ENCODE measurements around the gene IL15. TPM values are rescaled to one million over a fixed set of nuclear protein-coding genes. Genes with fewer than 3 reads are reported as not detected.

The IL15 gene
- total RNA-seq, 1 experiment from 2014 or later, result 7.1 TPM

GRCh38 chr4:141757287-141757686 lies 120.9 kb downstream of the IL15 start:
- no peaks in the 10 kb centered on the region for H3K36me3 ChIP-seq (ENCODE audit: low read depth, low read length)
- intact Hi-C loops (cut with micrococcal nuclease), result no loop called here
- no peak overlapping the region for H3K4me2 ChIP-seq (ENCODE audit: low read length)
- CTCF ChIA-PET, result no interaction called here
- H3K9ac ChIP-seq (ENCODE audit: low read length), result no peak overlapping the region
- TF ChIP-seq EZH2 (IDR thresholded peaks at IDR 0.05; ENCODE audit: low read length, unreplicated experiment), result no peak
- no peak for TF ChIP-seq EZH2phosphoT487 (IDR thresholded peaks at IDR 0.05; ENCODE audit: borderline replicate concordance, low read length)
- TF ChIP-seq, protein P1, sequence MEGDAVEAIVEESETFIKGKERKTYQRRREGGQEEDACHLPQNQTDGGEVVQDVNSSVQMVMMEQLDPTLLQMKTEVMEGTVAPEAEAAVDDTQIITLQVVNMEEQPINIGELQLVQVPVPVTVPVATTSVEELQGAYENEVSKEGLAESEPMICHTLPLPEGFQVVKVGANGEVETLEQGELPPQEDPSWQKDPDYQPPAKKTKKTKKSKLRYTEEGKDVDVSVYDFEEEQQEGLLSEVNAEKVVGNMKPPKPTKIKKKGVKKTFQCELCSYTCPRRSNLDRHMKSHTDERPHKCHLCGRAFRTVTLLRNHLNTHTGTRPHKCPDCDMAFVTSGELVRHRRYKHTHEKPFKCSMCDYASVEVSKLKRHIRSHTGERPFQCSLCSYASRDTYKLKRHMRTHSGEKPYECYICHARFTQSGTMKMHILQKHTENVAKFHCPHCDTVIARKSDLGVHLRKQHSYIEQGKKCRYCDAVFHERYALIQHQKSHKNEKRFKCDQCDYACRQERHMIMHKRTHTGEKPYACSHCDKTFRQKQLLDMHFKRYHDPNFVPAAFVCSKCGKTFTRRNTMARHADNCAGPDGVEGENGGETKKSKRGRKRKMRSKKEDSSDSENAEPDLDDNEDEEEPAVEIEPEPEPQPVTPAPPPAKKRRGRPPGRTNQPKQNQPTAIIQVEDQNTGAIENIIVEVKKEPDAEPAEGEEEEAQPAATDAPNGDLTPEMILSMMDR (conservative IDR thresholded peaks at IDR 0.05; ENCODE audit: low read depth, low read length), result no peak
- no peak overlapping the region for H3K27ac ChIP-seq (ENCODE audit: low read length)
- H3K27me3 ChIP-seq (ENCODE audit: low read length), result no peaks in the 10 kb centered on the region
- no peak for DNase-seq
- H4K20me1 ChIP-seq (ENCODE audit: low read length), result no peaks in the 10 kb centered on the region
- no peak for ATAC-seq
- H2AFZ ChIP-seq (ENCODE audit: low read length), result no peak overlapping the region
- no peaks in the 10 kb centered on the region for H3F3A ChIP-seq (ENCODE audit: low read length, unreplicated experiment)
- H3K9me2 ChIP-seq (replicated peaks; ENCODE audit: low read length), result no peaks in the 10 kb centered on the region
- H3K79me2 ChIP-seq (ENCODE audit: low read length), result no peaks in the 10 kb centered on the region
- no peaks in the 10 kb centered on the region for H3K9me3 ChIP-seq (ENCODE audit: low read length)
- no peaks in the 10 kb centered on the region for H3K4me1 ChIP-seq (ENCODE audit: insufficient read depth, low read length)
- POLR2A ChIA-PET (ENCODE audit: unreplicated experiment), result no interaction called here
- BruUV-seq (replicated peaks), result no TSS peak
- H3K4me3 ChIP-seq (ENCODE audit: low read length), result no peak overlapping the region

DNA sequence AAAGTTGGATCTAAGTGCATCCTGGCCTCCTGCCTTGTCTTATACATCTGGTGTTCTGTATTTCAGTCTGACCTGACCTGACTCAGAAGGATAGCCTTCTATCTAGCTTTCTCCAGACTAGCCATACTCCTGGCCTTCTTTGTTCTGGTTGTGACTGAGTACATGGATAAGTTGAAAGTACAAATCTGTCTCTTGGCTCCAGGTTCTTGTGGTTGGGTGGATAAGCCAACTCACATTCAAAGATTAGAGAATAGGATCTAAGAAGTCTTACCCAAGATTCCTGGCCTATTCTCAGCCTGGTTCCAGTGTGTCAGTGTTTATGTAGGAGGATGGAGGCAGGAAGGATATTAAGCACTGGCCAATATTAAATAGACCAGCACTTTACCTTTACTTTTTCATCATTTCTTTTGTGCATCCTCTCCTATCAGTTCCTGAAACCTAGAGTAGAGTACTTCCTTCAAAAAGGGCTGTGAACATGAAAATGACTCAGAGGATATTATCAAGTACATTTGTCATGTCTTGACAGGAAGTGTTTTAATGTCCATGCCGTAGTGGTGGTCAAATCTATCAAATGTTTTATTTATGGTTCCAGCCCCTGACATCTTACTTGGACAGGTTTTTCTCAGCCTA lies 123.5 kb downstream of the IL15 start:
- CTCF ChIA-PET, result no interaction called here
- POLR2A ChIA-PET (ENCODE audit: unreplicated experiment), result no interaction called here
- Histone ChIP-seq H3K36me3 (ENCODE audit: low read depth, low read length) (no peaks in the 10 kb centered on the region), H3K4me1 (ENCODE audit: insufficient read depth, low read length) (no peaks in the 10 kb centered on the region), H4K20me1 (ENCODE audit: low read length) (no peaks in the 10 kb centered on the region), H3K27me3 (ENCODE audit: low read length) (no peaks in the 10 kb centered on the region), H3K4me3 (ENCODE audit: low read length) (no peak overlapping the region), H3K4me2 (ENCODE audit: low read length) (no peak overlapping the region), H3K9me3 (ENCODE audit: low read length) (no peaks in the 10 kb centered on the region), H3F3A (ENCODE audit: low read length, unreplicated experiment) (no peaks in the 10 kb centered on the region), H3K9me2 (replicated peaks; ENCODE audit: low read length) (no peaks in the 10 kb centered on the region), H3K27ac (ENCODE audit: low read length) (no peak overlapping the region), H2AFZ (ENCODE audit: low read length) (no peak overlapping the region), H3K79me2 (ENCODE audit: low read length) (no peaks in the 10 kb centered on the region), H3K9ac (ENCODE audit: low read length) (no peak overlapping the region)
- ATAC-seq (peak; percentile 33; the same call in 1 of the 2 replicates), DNase-seq (peak; percentile 43)
- intact Hi-C loops (cut with micrococcal nuclease), result no loop called here
- TF ChIP-seq EZH2 (IDR thresholded peaks at IDR 0.05; ENCODE audit: low read length, unreplicated experiment) (no peak), EZH2phosphoT487 (IDR thresholded peaks at IDR 0.05; ENCODE audit: borderline replicate concordance, low read length) (no peak)
- TF ChIP-seq, protein P1 (conservative IDR thresholded peaks at IDR 0.05; ENCODE audit: low read depth, low read length), result no peak
- no TSS peak for BruUV-seq (replicated peaks)

DNA sequence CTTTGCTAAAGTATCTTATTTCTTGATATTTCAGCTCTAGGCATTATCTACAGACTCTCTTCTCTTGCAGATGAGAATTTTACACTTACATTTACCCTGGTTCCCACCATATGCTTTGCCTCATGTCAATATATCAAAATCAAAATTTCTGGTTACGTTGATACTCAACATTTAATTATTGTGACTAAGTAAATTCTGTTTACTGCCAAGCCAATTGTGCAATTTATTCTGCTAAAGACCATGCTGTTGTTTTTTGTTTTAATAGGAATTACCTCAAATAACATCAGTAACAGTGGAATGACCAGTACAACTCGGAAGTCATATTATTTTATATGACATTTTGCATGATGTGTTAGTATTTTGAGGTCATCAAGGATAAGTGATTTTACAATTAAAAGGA lies 125.5 kb downstream of the IL15 start:
- no peaks in the 10 kb centered on the region for H4K20me1 ChIP-seq (ENCODE audit: low read length)
- no TSS peak for BruUV-seq (replicated peaks)
- DNase-seq, result no peak
- no peak overlapping the region for H3K4me3 ChIP-seq (ENCODE audit: low read length)
- no peaks in the 10 kb centered on the region for H3K9me2 ChIP-seq (replicated peaks; ENCODE audit: low read length)
- TF ChIP-seq EZH2phosphoT487 (IDR thresholded peaks at IDR 0.05; ENCODE audit: borderline replicate concordance, low read length), result no peak
- TF ChIP-seq EZH2 (IDR thresholded peaks at IDR 0.05; ENCODE audit: low read length, unreplicated experiment), result no peak
- TF ChIP-seq, protein P1 (conservative IDR thresholded peaks at IDR 0.05; ENCODE audit: low read depth, low read length), result no peak
- no peak overlapping the region for H3K27ac ChIP-seq (ENCODE audit: low read length)
- intact Hi-C loops (cut with micrococcal nuclease), result no loop called here
- ATAC-seq, result no peak
- CTCF ChIA-PET, result no interaction called here
- H3F3A ChIP-seq (ENCODE audit: low read length, unreplicated experiment), result no peaks in the 10 kb centered on the region
- no peak overlapping the region for H2AFZ ChIP-seq (ENCODE audit: low read length)
- no peak overlapping the region for H3K9ac ChIP-seq (ENCODE audit: low read length)
- H3K79me2 ChIP-seq (ENCODE audit: low read length), result no peaks in the 10 kb centered on the region
- no peak overlapping the region for H3K4me2 ChIP-seq (ENCODE audit: low read length)
- no peaks in the 10 kb centered on the region for H3K9me3 ChIP-seq (ENCODE audit: low read length)
- H3K4me1 ChIP-seq (ENCODE audit: insufficient read depth, low read length), result no peaks in the 10 kb centered on the region
- H3K36me3 ChIP-seq (ENCODE audit: low read depth, low read length), result no peaks in the 10 kb centered on the region
- POLR2A ChIA-PET (ENCODE audit: unreplicated experiment), result no interaction called here
- H3K27me3 ChIP-seq (ENCODE audit: low read length), result no peaks in the 10 kb centered on the region
